ENCODE data around the gene BRINP1.

The BRINP1 gene

GRCh38 chr9:119280740-119281485, 88.3 kb downstream of the BRINP1 start:
- no peak for DNase-seq

DNA sequence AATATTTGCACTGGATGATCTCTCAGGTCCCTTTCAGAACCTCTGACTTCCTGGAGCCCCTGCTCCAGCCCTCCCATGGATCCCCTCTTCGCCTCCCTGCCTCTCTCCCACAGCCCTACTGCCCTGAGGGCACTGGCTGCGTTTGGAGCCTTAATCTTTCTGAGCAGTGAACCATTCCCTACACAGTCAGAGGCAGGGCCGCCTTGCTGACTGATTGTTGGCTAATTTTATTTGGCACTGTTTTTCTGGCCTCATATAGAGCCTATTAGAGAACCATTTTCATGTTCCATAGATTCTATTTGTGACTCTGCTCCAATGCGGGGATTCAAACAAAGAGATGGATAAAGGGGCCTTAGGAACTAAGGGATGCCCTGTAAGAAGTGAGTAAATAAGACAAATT, 91.1 kb downstream of the BRINP1 start:
- no peak for DNase-seq

DNA sequence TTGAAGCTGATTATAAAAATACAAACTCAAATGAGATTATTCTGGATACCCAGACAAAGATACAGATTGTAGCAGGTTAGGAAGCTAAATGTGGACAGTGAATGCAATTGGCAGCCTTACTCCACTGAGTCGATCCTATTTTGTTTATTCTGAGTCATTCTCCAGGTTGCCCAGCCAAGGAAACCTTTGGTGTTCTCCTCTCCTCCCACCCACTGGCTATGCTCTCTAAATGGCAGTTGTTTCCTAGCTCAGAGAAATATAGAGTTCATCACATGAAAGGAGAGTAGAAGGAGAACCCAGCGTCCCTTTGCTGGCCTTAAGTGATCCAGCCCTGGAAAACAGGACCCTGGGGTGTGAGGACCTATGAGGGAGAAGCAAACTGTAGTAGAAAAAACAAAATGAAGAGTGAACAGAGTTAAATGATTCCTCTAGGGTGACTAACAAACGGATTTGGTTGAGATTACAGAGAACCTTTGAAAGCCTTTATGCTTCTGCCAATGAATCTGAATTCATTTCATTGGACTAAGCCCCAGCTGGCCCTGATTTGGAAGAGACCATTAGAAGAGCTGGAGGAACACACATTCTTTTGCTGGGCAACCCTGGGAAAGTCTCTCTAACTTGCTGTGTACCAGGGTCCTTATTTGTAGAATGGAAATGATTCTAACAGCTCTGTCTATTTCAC, 95.1 kb downstream of the BRINP1 start:
- no peak for DNase-seq

GRCh38 chr9:119273325-119273904, 95.8 kb downstream of the BRINP1 start:
- no peak for DNase-seq

GRCh38 chr9:119272500-119273211, 96.6 kb downstream of the BRINP1 start:
- DNase-seq = no peak

- DNase-seq = no peak
Observed at GRCh38 chr9:119268985-119269384, 100.2 kb downstream of the BRINP1 start.

GRCh38 chr9:119264165-119264564, 105.1 kb downstream of the BRINP1 start:
- no peak for DNase-seq

GRCh38 chr9:119257592-119257991, 111.6 kb downstream of the BRINP1 start:
- DNase-seq = no peak

GRCh38 chr9:119255116-119255515, 114.1 kb downstream of the BRINP1 start:
- DNase-seq = no peak

DNA sequence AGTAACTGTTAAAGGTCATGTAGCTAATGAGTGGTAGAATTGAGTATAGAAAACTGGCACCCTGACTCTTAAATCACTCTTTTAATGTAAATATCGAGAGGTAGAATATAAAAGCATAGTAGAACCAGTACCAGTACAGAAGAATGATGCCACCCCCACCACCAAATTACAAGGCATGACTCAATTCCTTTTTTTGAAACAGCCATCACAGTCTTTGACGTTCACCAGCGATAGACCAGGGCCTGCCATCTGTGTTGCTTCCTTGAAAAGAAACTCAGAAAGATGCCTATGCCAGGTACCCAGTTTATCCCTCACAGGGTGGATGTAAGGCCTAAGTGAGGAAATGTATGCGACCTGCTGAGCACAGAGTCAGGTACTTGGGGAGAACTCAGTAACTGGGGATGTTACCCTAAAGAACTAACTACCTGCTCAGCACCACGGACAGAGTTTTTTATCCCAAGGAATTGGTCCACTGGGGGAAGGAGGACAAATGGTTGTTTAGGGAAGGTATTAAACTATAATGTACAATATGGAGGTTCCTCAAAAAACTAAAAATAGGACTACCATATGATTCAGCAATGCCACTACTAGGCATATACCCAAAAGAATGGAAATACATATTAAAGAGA, 116.5 kb downstream of the BRINP1 start:
- DNase-seq = no peak

- no peak for DNase-seq
Observed at GRCh38 chr9:119251936-119252335, 117.3 kb downstream of the BRINP1 start.

GRCh38 chr9:119250730-119251129, 118.5 kb downstream of the BRINP1 start:
- DNase-seq = no peak

GRCh38 chr9:119240546-119240945, 128.7 kb downstream of the BRINP1 start:
- no peak for DNase-seq

- DNase-seq = no peak
Observed at GRCh38 chr9:119234636-119235035, 134.6 kb downstream of the BRINP1 start.

GRCh38 chr9:119227422-119227821, 141.8 kb downstream of the BRINP1 start:
- no peak for DNase-seq

DNA sequence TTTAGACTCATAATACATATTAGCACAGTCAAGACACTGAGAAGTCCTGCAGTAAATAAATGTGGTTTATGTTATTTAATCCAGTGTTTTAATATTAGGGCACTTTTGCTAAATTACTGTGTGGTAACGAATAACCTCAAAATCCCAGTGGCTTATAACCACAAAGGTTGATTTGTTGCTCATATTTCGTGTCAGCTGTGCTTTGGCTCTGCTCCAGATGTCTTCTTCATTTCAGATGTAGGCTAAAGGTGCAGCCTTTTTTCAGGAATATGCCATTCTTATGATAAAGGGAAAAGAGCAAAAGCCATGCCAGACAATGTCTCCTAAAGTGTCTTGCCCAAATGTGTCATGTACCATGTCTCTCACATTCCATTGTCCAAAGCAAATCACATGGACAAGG, 144.8 kb downstream of the BRINP1 start:
- DNase-seq = no peak

DNA sequence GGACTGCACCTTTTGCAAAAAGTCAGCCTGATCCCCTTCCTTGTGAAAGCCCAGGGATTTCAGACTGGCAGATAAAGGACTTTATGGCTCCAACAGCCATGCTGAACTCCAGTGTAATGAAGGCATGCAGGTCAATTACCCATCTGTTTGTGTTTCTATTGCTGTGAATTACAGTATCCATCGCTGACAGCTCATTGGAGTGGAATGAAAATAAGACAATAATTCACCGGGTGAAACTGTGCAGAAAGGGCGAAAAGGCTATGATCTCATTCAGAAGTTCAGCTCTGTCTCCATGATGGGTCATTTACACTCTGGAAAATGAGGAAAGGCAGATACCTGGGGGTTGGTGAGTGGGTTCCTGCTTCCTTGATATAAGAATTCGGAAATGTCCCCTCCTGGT, 148.0 kb downstream of the BRINP1 start:
- DNase-seq = no peak

DNA sequence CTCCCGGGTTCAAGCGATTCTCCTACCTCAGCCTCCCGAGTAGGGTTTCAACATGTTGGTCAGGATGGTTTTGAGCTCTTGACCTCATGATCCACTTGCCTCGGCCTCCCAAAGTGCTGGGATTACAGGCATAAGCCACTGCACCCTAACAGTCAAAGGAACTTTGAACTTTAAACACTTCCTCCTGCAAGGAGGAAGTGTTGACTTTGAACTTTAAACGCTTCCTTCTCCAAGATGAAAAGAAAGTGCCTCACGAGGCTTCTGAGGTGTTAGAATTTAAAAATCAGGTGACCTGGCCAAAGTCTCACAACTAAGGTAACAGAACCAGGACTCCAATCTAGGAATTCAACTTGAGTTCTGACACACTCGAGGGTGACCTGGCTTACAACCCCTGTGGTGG, 150.9 kb downstream of the BRINP1 start:
- DNase-seq = no peak

DNA sequence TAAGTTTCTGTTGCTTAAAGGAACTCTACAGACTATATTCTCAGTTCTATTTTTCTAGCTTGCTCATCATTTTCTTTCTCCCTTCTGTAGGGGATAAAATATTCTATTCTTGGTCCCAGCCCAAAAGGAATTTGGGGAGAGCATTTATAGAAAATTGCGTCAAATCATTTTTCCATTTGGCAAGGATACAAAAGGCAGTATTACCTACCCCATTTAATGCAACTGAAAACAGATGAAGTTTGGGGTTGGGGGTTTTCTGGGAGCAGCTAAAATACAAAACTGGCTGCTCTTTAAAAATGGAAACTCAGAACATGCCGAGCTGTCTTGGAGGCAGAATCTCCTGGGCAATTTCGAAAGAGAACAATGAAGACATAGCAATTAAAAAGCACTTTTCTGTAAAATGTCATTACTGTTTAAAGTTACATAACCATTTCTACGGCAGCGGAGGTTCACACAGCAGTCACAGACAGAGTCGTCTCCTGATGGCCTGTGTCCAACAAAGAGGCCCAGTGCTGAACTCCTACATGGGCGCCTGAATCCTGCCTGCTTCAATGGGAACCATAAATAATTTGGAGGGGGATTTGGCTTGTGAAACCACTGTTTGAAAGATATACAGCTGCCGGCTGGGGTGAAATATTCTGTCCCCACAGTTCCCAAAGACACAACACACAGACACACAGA, 152.4 kb downstream of the BRINP1 start:
- DNase-seq = no peak

- DNase-seq = no peak
Observed at GRCh38 chr9:119215651-119216050, 153.6 kb downstream of the BRINP1 start.

- no peak for DNase-seq
Observed at GRCh38 chr9:119213471-119213870, 155.8 kb downstream of the BRINP1 start.

DNA sequence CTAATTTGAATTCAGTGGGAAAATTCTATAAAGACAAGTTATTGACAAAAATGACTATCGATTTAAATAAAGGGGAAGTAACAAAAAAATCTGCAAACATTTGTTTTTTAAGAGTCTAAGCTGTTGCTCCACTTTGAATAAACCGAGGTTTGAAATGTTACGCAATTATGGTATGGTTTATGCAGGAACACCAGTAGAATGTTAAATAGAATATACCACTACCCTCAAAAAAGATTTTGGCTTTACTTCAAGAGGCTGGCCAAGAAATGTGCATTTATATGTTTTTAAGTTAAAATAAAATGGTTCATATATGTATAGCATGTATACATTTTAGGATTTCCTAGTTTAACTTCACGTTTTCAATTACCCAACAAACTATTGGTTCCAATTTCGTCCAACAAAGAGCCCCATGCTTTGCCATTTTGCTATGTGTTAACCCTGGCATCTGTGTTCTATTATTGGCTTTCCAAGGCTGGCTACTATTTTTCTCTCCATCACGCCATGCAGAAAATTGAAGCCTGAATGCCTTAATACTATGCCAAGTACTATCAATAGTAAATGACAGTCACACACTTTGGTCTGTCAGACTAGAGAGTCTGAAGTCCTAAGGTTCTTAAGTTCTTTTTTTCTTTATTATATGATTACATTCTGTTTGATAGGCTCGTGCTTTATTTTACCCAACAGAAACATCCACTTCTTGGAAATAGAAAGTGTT, 171.2 kb downstream of the BRINP1 start:
- DNase-seq = no peak

All from AML-193 (cell line).